Esophagus squamous epithelium (tissue), 4 donors: ENCODE data around the gene TMC6.

ENCODE experiments used
- CTCF ChIP-seq, 6 experiments: fragments of 450-650 bp in 4 of 6; fragments of 200-600 bp in 2 of 6; sonication (generic) in 2 of 6; IDR thresholded peaks; one replicate each; pipeline ENCODE4 v1.5.1; 2016 to 2019; ENCODE audit warnings: antibody characterized with exemption in 6 of 6, mild to moderate bottlenecking in 4 of 6, moderate library complexity in 4 of 6
- POLR2A ChIP-seq, 4 donors: fragments of 450-650 bp; IDR thresholded peaks; one replicate each; pipeline ENCODE4 v1.6.1; 2017; ENCODE audit warnings: antibody characterized with exemption in 4 of 4, mild to moderate bottlenecking in 4 of 4, moderate library complexity in 3 of 4

- no peak for TF ChIP-seq CTCF (IDR thresholded peaks at IDR 0.05)
- peak in 1 of 4 donors; percentile 8 for TF ChIP-seq POLR2A (IDR thresholded peaks at IDR 0.05)
These were observed 965 bp upstream of the TMC6 start for GRCh38 chr17:78129351-78130089.
